CD4-positive, CD25-positive, alpha-beta regulatory T cell (primary cell): ENCODE measurements around the gene EPN3. TPM values are rescaled to one million over a fixed set of nuclear protein-coding genes. Genes with fewer than 3 reads are reported as not detected.

Experiments used
- ATAC-seq, 2 donors: fragments of 150-1000 bp; cut with Tn5 transposase; one replicate each; pipeline ENCODE4 v1.10.0; 2021; ENCODE audit warnings: low read depth in 2 of 2, moderate number of reproducible peaks in 2 of 2, moderate library complexity in 1 of 2
- DNase-seq, 3 donors: peaks; one replicate each; pipeline versions ENCODE4 v3.0.0 to v3.0.0-alpha.2; 2012 to 2022; ENCODE audit warnings: mixed read lengths in 1 of 3
- H3K27ac ChIP-seq: one replicate; pipeline ENCODE4 v1.7.0; 2013; ENCODE audit warnings: mild to moderate bottlenecking, low read length; ENCODE audit not compliant: insufficient read depth, poor library complexity, severe bottlenecking
- H3K27me3 ChIP-seq: one replicate; pipeline ENCODE4 v1.7.0; 2013; ENCODE audit warnings: low read length; ENCODE audit not compliant: control insufficient read depth, insufficient read depth
- H3K36me3 ChIP-seq: one replicate; pipeline ENCODE4 v1.7.0; 2013; ENCODE audit warnings: mild to moderate bottlenecking, low read length, moderate library complexity; ENCODE audit not compliant: control insufficient read depth, insufficient read depth
- H3K4me1 ChIP-seq: 2 replicates; pipeline ENCODE4 v1.7.0; 2013; ENCODE audit warnings: mild to moderate bottlenecking, low read length; ENCODE audit not compliant: insufficient read depth, control insufficient read depth, poor library complexity, severe bottlenecking
- H3K4me3 ChIP-seq: one replicate; pipeline ENCODE4 v1.7.0; 2013; ENCODE audit warnings: low read depth, mild to moderate bottlenecking, low read length, moderate library complexity
- H3K9me3 ChIP-seq, 2 experiments: 1 replicate in 1 of 2; 2 replicates in 1 of 2; pipeline ENCODE4 v1.7.0; 2013; ENCODE audit warnings: low read length in 2 of 2, mild to moderate bottlenecking in 1 of 2, moderate library complexity in 1 of 2; ENCODE audit not compliant: control insufficient read depth in 2 of 2
- H3K27ac Mint-ChIP-seq, 3 donors: one replicate each; pipeline ENCODE4 v1.8.0; 2020 to 2022; ENCODE audit warnings: mild to moderate bottlenecking in 3 of 3, mixed read lengths in 3 of 3, moderate library complexity in 2 of 3
- H3K27me3 Mint-ChIP-seq: one replicate; pipeline ENCODE4 v1.8.0; 2022; ENCODE audit warnings: mild to moderate bottlenecking, mixed read lengths
- H3K36me3 Mint-ChIP-seq: one replicate; pipeline ENCODE4 v1.8.0; 2020; ENCODE audit warnings: mixed read lengths
- H3K4me1 Mint-ChIP-seq, 4 donors: one replicate each; pipeline ENCODE4 v1.8.0; 2020 to 2022; ENCODE audit warnings: mixed read lengths in 4 of 4, mild to moderate bottlenecking in 1 of 4
- H3K4me3 Mint-ChIP-seq, 4 donors: one replicate each; pipeline ENCODE4 v1.8.0; 2020 to 2022; ENCODE audit warnings: mild to moderate bottlenecking in 4 of 4, mixed read lengths in 4 of 4, moderate library complexity in 3 of 4
- H3K9me3 Mint-ChIP-seq, 7 donors: one replicate each; pipeline ENCODE4 v1.8.0; 2020 to 2022; ENCODE audit warnings: mixed read lengths in 7 of 7, mild to moderate bottlenecking in 3 of 7, moderate library complexity in 2 of 7
- polyA plus RNA-seq, 4 donors: library from polyadenylated mRNA; unstranded; fragments of 300-500 nt; fragmentation: Illumina TruSeq; gene quantifications; one replicate each; pipeline ENCODE4 v1.2.3, GENCODE V29; 2021
- total RNA-seq: library from RNA; stranded (reverse); gene quantifications from one replicate; pipeline ENCODE4 v1.2.3, GENCODE V29; 2022

Gene EPN3
- total and polyA plus RNA-seq, 5 donors from 2014 or later, result not detected

- H3K9me3 ChIP-seq, result no peaks in the 10 kb centered on the region
- peaks cover under 1% of the 10 kb centered on the region for H3K36me3 Mint-ChIP-seq
- DNase-seq (no peak), ATAC-seq (no peak)
- no peaks in the 10 kb centered on the region for H3K27me3 ChIP-seq
- H3K4me1 Mint-ChIP-seq, result peaks cover 0 to 32% (median 9%) of the 10 kb centered on the region in 4 donors
- H3K27me3 Mint-ChIP-seq, result no peaks in the 10 kb centered on the region
- H3K27ac Mint-ChIP-seq, result peak overlapping the region in 1 of 3 donors; percentile 80
- H3K4me3 ChIP-seq, result no peak overlapping the region
- H3K36me3 ChIP-seq, result no peaks in the 10 kb centered on the region
- H3K9me3 Mint-ChIP-seq, result no peaks in the 10 kb centered on the region
- no peak overlapping the region for H3K27ac ChIP-seq
- H3K4me1 ChIP-seq, result peaks cover 24% of the 10 kb centered on the region
- peak overlapping the region in 3 of 4 donors; percentile 39 to 85 (median 66) for H3K4me3 Mint-ChIP-seq
These were observed 12.0 kb downstream of the EPN3 start for GRCh38 chr17:50544516-50544915.

DNA sequence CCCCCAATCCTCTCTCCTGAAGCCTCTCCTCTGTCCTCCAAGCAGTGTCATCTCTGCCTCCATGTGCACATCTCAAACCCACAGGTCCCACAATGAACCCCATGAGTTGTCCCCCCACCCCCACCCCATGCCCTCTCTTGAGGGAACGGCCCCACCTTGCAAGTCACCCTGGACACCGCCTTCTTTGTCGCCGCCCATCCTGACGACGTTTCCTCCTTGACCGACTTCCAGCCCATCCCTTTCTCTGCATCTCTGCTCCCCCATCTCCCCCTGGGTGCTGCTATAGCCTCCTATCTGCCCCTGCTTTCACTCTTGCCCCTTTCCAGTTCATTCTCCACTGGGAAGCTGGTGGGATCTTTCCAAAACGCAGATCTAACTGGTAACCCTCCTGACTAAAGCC, 12.8 kb downstream of the EPN3 start:
- ATAC-seq (no peak), DNase-seq (no peak)
- Histone ChIP-seq H3K27ac (no peak overlapping the region), H3K9me3 (no peaks in the 10 kb centered on the region), H3K4me3 (no peak overlapping the region), H3K4me1 (peaks cover 24% of the 10 kb centered on the region), H3K36me3 (no peaks in the 10 kb centered on the region), H3K27me3 (no peaks in the 10 kb centered on the region)
- no peak overlapping the region for H3K27ac Mint-ChIP-seq
- no peaks in the 10 kb centered on the region for H3K27me3 Mint-ChIP-seq
- peaks cover 0 to 32% (median 9%) of the 10 kb centered on the region in 4 donors for H3K4me1 Mint-ChIP-seq
- H3K9me3 Mint-ChIP-seq, result no peaks in the 10 kb centered on the region
- H3K4me3 Mint-ChIP-seq, result no peak overlapping the region
- H3K36me3 Mint-ChIP-seq, result peaks cover 3% of the 10 kb centered on the region

- Mint-ChIP-seq H3K27ac (peak overlapping the region in 2 of 3 donors; percentile 75 to 86), H3K27me3 (no peaks in the 10 kb centered on the region), H3K9me3 (no peaks in the 10 kb centered on the region), H3K4me3 (peak overlapping the region; percentile 68 to 95 (median 86)), H3K36me3 (peaks cover 3% of the 10 kb centered on the region), H3K4me1 (peaks cover 0 to 27% (median 9%) of the 10 kb centered on the region in 4 donors)
- no peaks in the 10 kb centered on the region for H3K9me3 ChIP-seq
- H3K27me3 ChIP-seq, result no peaks in the 10 kb centered on the region
- H3K36me3 ChIP-seq, result no peaks in the 10 kb centered on the region
- peaks cover 18% of the 10 kb centered on the region for H3K4me1 ChIP-seq
- peak overlapping the region; percentile 51 for H3K4me3 ChIP-seq
- ATAC-seq (no peak), DNase-seq (no peak)
- H3K27ac ChIP-seq, result no peak overlapping the region
These were observed 14.1 kb downstream of the EPN3 start for GRCh38 chr17:50546701-50547034.

DNA sequence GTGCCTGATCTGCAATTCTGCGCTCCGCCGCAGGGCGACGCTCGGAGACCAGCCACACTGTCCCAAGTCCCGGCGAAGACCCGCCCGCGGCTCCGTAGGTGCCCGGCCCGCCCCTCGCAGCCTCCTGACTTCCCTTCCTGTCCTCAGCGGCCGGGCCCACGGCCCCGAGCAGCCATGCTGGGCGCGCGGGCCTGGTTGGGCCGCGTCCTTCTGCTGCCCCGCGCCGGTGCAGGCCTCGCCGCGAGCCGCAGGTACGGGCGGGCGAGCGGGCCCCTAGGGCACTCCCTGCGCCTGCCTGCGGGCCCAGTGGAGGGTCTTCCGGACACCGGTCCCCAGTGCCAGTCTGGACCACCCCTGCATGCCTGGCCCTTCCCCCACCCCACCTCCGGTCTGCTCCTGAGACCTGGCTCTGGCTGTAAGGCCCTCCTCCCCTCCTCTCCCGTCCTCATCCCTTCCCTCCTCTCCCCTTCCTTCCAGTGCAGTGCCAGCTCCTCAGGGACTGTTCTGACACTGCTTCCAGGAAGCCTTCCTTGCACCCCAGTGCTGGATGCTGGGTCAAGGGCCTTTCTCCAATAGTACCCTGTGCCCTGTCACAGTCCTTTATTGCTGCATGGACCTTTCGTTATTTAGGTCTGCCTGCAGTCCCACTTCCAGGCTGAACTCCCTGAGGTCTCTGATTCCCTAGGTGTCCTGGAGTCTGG, 14.7 kb downstream of the EPN3 start, which contains the start of gene SPATA20:
Gene SPATA20, plus strand, starts transcription at position 140 of the 701 bp plus-strand sequence. Its CDS starts 35 bp downstream, at position 175.
- peak within 1 kb of the TSS; percentile 51 for H3K27ac ChIP-seq
- peak within 1 kb of the TSS; percentile 51 for H3K4me3 ChIP-seq
- H3K36me3 ChIP-seq, result no peaks in the 10 kb centered on the region
- peaks cover 14% of the 10 kb centered on the region for H3K4me1 ChIP-seq
- H3K27me3 Mint-ChIP-seq, result no peaks in the 10 kb centered on the region
- ATAC-seq, result peak; percentile 83 to 88
- no peaks in the 10 kb centered on the region for H3K27me3 ChIP-seq
- no peaks in the 10 kb centered on the region for H3K9me3 Mint-ChIP-seq
- H3K4me3 Mint-ChIP-seq, result peak within 1 kb of the TSS; percentile 68 to 95 (median 88)
- H3K4me1 Mint-ChIP-seq, result peaks cover 0 to 25% (median 8%) of the 10 kb centered on the region in 4 donors
- H3K36me3 Mint-ChIP-seq, result peaks cover 3% of the 10 kb centered on the region
- H3K9me3 ChIP-seq, result no peaks in the 10 kb centered on the region
- H3K27ac Mint-ChIP-seq, result peak within 1 kb of the TSS; percentile 69 to 86 (median 75)
- DNase-seq, result peak; percentile 78 to 92 (median 83)

DNA sequence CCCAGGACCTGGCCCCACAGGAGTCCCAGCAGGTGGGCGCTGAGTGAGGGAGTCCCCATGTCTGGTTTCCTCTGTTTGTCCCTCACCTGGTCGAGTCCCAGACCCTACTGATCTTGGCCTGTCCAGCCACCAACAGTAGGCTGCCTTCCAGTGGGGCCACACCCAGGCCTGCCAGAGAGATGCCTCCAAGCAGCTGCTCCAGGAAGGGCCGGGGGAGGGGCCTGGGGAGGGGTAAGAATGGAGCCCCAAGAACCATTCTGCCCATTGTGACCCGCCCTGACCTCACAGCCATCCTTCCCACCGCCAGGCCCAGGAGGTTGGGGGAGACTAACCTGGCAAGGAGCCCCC, 15.2 kb downstream of the EPN3 start:
- no peaks in the 10 kb centered on the region for H3K27me3 ChIP-seq
- Mint-ChIP-seq H3K4me1 (peaks cover 0 to 20% (median 4%) of the 10 kb centered on the region in 4 donors), H3K4me3 (peak overlapping the region; percentile 59 to 95 (median 88)), H3K27me3 (no peaks in the 10 kb centered on the region), H3K9me3 (no peaks in the 10 kb centered on the region), H3K27ac (peak overlapping the region in 2 of 3 donors; percentile 36 to 69), H3K36me3 (peaks cover 3% of the 10 kb centered on the region)
- ATAC-seq, result no peak
- no peak overlapping the region for H3K27ac ChIP-seq
- H3K4me1 ChIP-seq, result peaks cover 9% of the 10 kb centered on the region
- H3K4me3 ChIP-seq, result no peak overlapping the region
- DNase-seq, result no peak
- no peaks in the 10 kb centered on the region for H3K9me3 ChIP-seq
- no peaks in the 10 kb centered on the region for H3K36me3 ChIP-seq

DNA sequence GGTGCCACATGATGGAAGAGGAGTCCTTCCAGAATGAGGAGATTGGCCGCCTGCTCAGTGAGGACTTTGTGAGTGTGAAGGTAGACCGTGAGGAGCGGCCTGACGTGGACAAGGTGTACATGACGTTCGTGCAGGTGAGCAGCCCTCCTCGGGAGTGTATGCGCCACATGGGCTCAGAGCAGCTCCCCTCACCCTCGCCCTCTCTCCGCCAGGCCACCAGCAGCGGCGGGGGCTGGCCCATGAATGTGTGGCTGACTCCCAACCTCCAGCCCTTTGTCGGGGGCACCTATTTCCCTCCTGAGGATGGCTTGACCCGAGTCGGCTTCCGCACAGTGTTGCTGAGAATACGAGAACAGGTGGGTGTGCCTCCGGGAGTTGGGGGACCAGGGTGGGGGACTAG, 16.3 kb downstream of the EPN3 start:
- Histone ChIP-seq H3K36me3 (no peaks in the 10 kb centered on the region), H3K27ac (no peak overlapping the region), H3K4me1 (peaks cover 8% of the 10 kb centered on the region), H3K27me3 (no peaks in the 10 kb centered on the region), H3K9me3 (no peaks in the 10 kb centered on the region), H3K4me3 (no peak overlapping the region)
- H3K27ac Mint-ChIP-seq, result no peak overlapping the region
- ATAC-seq (no peak), DNase-seq (no peak)
- peaks cover 0 to 16% (median 6%) of the 10 kb centered on the region in 4 donors for H3K4me1 Mint-ChIP-seq
- H3K36me3 Mint-ChIP-seq, result peaks cover 3% of the 10 kb centered on the region
- H3K27me3 Mint-ChIP-seq, result no peaks in the 10 kb centered on the region
- H3K9me3 Mint-ChIP-seq, result no peaks in the 10 kb centered on the region
- peak overlapping the region in 1 of 4 donors; percentile 35 for H3K4me3 Mint-ChIP-seq

GRCh38 chr17:50549256-50549941, 16.9 kb downstream of the EPN3 start:
- DNase-seq (no peak), ATAC-seq (no peak)
- Histone ChIP-seq H3K4me3 (no peak overlapping the region), H3K27me3 (no peaks in the 10 kb centered on the region), H3K4me1 (peaks cover 8% of the 10 kb centered on the region), H3K9me3 (no peaks in the 10 kb centered on the region), H3K36me3 (no peaks in the 10 kb centered on the region), H3K27ac (no peak overlapping the region)
- Mint-ChIP-seq H3K36me3 (peaks cover 3% of the 10 kb centered on the region), H3K27me3 (no peaks in the 10 kb centered on the region), H3K4me3 (peak overlapping the region in 1 of 4 donors; percentile 55), H3K27ac (peak overlapping the region in 1 of 3 donors; percentile 64), H3K9me3 (no peaks in the 10 kb centered on the region), H3K4me1 (peaks cover 0 to 16% (median 6%) of the 10 kb centered on the region in 4 donors)
